GM12892 (cell line): ENCODE data around the gene CDH4.

Experiments
- POLR2A ChIP-seq: IDR thresholded peaks from 2 replicates; pipeline ENCODE4 v1.6.1; 2011; ENCODE audit warnings: low read depth, low read length, control low read depth
- POLR2AphosphoS5 ChIP-seq: IDR thresholded peaks from 2 replicates; pipeline ENCODE4 v1.6.1; 2011; ENCODE audit warnings: low read depth, low read length, control low read depth

- TF ChIP-seq POLR2A (no peak), POLR2AphosphoS5 (no peak)
Observed at GRCh38 chr20:61840779-61841455, 588.9 kb downstream of the CDH4 start.
